ENCODE measurements around the gene SYNM.
"Not testable (repeated sequence)": the region's sequence is repeated elsewhere in the genome, so short reads cannot be mapped to it uniquely, and the experiment has no call there.

Gene SYNM

DNA sequence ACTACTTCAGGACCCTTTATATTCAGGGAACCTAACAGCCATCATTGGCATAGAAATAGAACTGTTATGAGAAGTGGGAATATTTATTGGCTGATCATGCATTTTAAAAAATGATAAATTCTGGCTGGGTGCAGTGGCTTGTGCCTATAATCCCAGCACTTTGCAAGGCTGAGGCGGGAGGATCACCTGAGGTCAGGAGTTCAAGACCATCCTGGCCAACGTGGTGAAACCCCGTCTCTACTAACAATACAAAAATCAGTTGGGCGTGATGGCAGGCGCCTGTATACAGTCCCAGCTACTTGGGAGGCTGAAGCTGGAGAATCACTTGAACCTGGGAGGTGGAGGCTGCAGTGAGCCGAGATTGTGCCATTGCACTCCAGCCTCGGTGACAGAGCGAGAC lies 6.8 kb downstream of the SYNM start:
- peaks cover 77% of the 10 kb centered on the region for H3K4me1 ChIP-seq (ENCODE audit: insufficient read depth, low read length)
- peaks cover 63% of the 10 kb centered on the region for H3K36me3 ChIP-seq (ENCODE audit: insufficient read depth, low read length)
- H3K27ac ChIP-seq (ENCODE audit: low read depth, low read length): peak overlapping the region; percentile 88
- H3K9me3 ChIP-seq (ENCODE audit: low read length); H3K27me3 ChIP-seq (ENCODE audit: control insufficient read depth in 1 of 2, insufficient read depth in 2 of 2, low read length in 2 of 2): not testable (repeated sequence)
- H3K4me3 ChIP-seq (ENCODE audit: low read depth in 1 of 2, low read length in 2 of 2): peak overlapping the region; percentile 4 to 7
- peak overlapping the region; percentile 69 for H3K9ac ChIP-seq (ENCODE audit: low read length)

DNA sequence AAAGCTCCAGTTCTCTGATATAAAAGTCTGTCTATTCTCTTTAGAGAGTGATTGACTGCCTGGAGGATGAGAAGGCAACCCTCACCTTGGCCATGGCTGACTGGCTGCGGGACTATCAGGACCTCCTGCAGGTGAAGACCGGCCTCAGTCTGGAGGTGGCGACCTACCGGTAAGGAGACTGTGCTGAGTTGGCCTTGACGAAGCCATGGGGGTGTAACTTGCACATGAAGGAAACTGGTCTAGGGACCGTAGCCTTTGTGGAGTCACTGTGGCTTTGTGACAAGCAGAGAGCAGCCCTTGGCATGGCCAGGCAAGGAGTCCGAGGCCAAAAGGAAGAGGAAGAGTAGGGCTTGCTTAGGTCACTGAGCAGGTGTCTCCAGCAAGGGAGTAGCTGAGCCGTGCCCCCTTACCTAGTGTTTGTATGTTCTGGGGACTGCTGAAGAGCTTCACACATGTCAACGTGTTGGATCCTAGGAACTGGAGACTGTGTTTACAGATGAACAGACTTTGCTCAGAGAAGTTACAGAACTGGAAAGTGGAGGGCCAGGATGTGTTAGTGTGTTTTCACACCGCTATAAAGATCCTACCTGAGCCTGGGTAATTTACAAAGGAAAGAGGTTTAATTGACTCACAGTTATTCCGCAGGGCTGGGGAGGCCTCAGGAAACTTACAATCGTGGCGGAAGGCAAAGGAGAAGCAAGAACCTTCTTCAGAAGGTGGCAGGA lies 8.8 kb downstream of the SYNM start:
- peak overlapping the region; percentile 88 for H3K27ac ChIP-seq (ENCODE audit: low read depth, low read length)
- peaks cover 73% of the 10 kb centered on the region for H3K36me3 ChIP-seq (ENCODE audit: insufficient read depth, low read length)
- no peaks in the 10 kb centered on the region for H3K27me3 ChIP-seq (ENCODE audit: control insufficient read depth in 1 of 2, insufficient read depth in 2 of 2, low read length in 2 of 2)
- H3K4me3 ChIP-seq (ENCODE audit: low read depth in 1 of 2, low read length in 2 of 2): peak overlapping the region; percentile 5 to 33
- H3K9ac ChIP-seq (ENCODE audit: low read length): peak overlapping the region; percentile 60
- peaks cover 90% of the 10 kb centered on the region for H3K4me1 ChIP-seq (ENCODE audit: insufficient read depth, low read length)
- H3K9me3 ChIP-seq (ENCODE audit: low read length): no peaks in the 10 kb centered on the region

DNA sequence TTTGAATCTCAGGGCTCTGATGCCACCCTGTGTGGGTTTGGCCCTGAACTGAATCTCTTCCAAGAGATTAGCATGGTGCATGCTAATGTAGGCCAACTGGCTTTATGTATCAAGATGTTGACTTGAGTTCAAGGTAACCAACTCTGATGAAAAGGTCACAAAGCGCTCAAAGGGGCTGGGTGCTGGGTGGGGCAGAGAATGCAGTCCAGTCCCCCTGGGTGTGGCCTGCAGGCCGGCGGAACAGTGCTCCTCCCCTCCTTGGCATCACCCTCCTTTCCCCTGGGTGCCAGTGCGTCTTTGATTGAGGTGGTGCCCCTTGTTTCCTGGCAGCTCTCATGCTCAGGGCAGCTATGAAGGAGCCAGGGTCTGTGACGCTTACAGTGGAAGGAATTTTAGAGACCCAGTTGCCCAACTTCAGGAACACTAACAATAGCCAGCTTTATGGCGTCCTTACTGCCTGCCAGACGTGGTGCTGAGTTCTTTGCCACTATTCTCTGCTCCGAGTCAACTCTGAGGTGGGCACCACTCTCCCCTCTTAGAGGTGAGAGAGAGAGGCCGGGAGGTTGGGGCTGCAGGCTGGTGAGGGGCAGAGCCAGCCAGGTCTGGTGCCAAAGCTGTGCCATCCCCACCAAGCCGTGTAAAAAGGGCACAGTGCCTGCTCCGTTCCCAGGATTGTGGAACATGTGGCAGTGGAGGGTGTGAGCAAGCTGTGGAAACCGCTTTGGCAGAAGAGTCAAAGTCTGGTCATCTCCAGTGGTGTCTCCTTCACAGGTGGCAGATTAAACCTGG lies 9.8 kb downstream of the SYNM start:
- Histone ChIP-seq H3K4me3 (ENCODE audit: low read depth in 1 of 2, low read length in 2 of 2) (peak overlapping the region in 1 of 2 donors; percentile 33), H3K9ac (ENCODE audit: low read length) (peak overlapping the region; percentile 60), H3K9me3 (ENCODE audit: low read length) (no peaks in the 10 kb centered on the region), H3K36me3 (ENCODE audit: insufficient read depth, low read length) (peaks cover 74% of the 10 kb centered on the region), H3K27ac (ENCODE audit: low read depth, low read length) (peak overlapping the region; percentile 88), H3K4me1 (ENCODE audit: insufficient read depth, low read length) (peaks cover 91% of the 10 kb centered on the region), H3K27me3 (ENCODE audit: control insufficient read depth in 1 of 2, insufficient read depth in 2 of 2, low read length in 2 of 2) (no peaks in the 10 kb centered on the region)

GRCh38 chr15:99115300-99116215 lies 10.7 kb downstream of the SYNM start:
- Histone ChIP-seq H3K36me3 (ENCODE audit: insufficient read depth, low read length) (peaks cover 74% of the 10 kb centered on the region), H3K4me1 (ENCODE audit: insufficient read depth, low read length) (peaks cover 92% of the 10 kb centered on the region), H3K9ac (ENCODE audit: low read length) (peak overlapping the region; percentile 31), H3K9me3 (ENCODE audit: low read length) (no peaks in the 10 kb centered on the region), H3K27me3 (ENCODE audit: control insufficient read depth in 1 of 2, insufficient read depth in 2 of 2, low read length in 2 of 2) (no peaks in the 10 kb centered on the region), H3K27ac (ENCODE audit: low read depth, low read length) (peak overlapping the region; percentile 61), H3K4me3 (ENCODE audit: low read depth in 1 of 2, low read length in 2 of 2) (no peak overlapping the region)

- peak overlapping the region; percentile 50 for H3K27ac ChIP-seq (ENCODE audit: low read depth, low read length)
- no peak overlapping the region for H3K4me3 ChIP-seq (ENCODE audit: low read depth in 1 of 2, low read length in 2 of 2)
- peak overlapping the region; percentile 60 for H3K9ac ChIP-seq (ENCODE audit: low read length)
- H3K9me3 ChIP-seq (ENCODE audit: low read length): no peaks in the 10 kb centered on the region
- no peaks in the 10 kb centered on the region for H3K27me3 ChIP-seq (ENCODE audit: control insufficient read depth in 1 of 2, insufficient read depth in 2 of 2, low read length in 2 of 2)
- H3K4me1 ChIP-seq (ENCODE audit: insufficient read depth, low read length): peaks cover 92% of the 10 kb centered on the region
- H3K36me3 ChIP-seq (ENCODE audit: insufficient read depth, low read length): peaks cover 77% of the 10 kb centered on the region
Observed at GRCh38 chr15:99117111-99117510, 12.2 kb downstream of the SYNM start.

DNA sequence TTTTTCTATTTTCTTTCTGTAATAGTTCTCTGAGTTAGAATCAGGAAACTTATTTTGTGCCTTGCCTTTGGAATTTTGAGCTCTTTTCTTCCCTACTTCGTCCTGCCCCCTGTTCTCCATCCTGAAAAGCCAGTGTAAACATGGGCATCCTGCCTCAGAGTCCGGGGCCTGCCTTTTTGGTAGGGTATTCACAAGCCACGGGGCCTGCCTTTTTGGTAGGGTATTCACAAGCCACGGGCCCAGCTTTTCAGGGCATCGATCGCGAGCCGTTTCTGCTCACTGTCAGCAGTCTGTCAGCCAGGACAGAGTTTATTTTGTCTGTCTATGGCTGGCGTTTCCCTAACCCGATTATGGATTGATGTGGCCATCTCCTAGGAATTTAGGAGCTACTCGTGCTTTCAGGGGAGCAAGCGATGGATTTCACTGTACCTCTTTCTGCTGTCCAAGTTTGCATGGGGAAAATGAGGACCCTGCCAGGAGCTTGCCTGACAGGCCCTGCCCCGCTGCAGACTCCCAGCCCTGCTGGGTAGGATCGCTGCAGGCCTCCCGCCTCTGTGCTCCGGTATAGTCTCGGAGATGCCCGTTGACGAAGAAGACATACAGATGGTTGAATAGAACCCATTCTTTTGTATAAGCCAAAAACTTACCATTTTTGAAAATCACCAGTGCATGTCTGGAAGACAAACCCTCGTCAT lies 12.8 kb downstream of the SYNM start:
- no peaks in the 10 kb centered on the region for H3K27me3 ChIP-seq (ENCODE audit: control insufficient read depth in 1 of 2, insufficient read depth in 2 of 2, low read length in 2 of 2)
- H3K4me1 ChIP-seq (ENCODE audit: insufficient read depth, low read length): peaks cover 91% of the 10 kb centered on the region
- peak overlapping the region; percentile 50 for H3K27ac ChIP-seq (ENCODE audit: low read depth, low read length)
- peaks cover 80% of the 10 kb centered on the region for H3K36me3 ChIP-seq (ENCODE audit: insufficient read depth, low read length)
- H3K4me3 ChIP-seq (ENCODE audit: low read depth in 1 of 2, low read length in 2 of 2): no peak overlapping the region
- H3K9me3 ChIP-seq (ENCODE audit: low read length): no peaks in the 10 kb centered on the region
- H3K9ac ChIP-seq (ENCODE audit: low read length): peak overlapping the region; percentile 60

DNA sequence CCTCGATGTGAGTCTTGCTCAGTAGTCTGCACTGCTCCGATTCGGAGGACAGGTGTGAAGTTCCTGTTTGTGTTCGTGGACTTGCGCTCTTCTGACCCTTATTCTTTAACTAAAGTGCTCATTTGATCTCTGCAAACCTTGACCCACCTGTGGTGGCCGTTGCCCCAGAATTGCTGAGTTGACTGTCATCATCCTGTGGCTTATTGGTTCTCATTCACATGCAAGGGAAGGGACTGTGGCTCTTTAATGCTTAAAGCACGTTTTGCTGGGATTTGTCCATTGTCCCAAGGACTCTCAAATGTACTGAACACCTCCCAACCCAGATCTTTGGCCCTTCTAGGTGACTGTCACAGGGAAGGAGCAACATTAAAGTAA lies 13.4 kb downstream of the SYNM start:
- Histone ChIP-seq H3K4me3 (ENCODE audit: low read depth in 1 of 2, low read length in 2 of 2) (no peak overlapping the region), H3K4me1 (ENCODE audit: insufficient read depth, low read length) (peaks cover 91% of the 10 kb centered on the region), H3K9ac (ENCODE audit: low read length) (peak overlapping the region; percentile 1), H3K9me3 (ENCODE audit: low read length) (no peaks in the 10 kb centered on the region), H3K27me3 (ENCODE audit: control insufficient read depth in 1 of 2, insufficient read depth in 2 of 2, low read length in 2 of 2) (no peaks in the 10 kb centered on the region), H3K27ac (ENCODE audit: low read depth, low read length) (no peak overlapping the region), H3K36me3 (ENCODE audit: insufficient read depth, low read length) (peaks cover 81% of the 10 kb centered on the region)

GRCh38 chr15:99118801-99119546 lies 14.1 kb downstream of the SYNM start:
- H3K9me3 ChIP-seq (ENCODE audit: low read length): no peaks in the 10 kb centered on the region
- H3K27ac ChIP-seq (ENCODE audit: low read depth, low read length): peak overlapping the region; percentile 71
- no peak overlapping the region for H3K9ac ChIP-seq (ENCODE audit: low read length)
- H3K27me3 ChIP-seq (ENCODE audit: control insufficient read depth in 1 of 2, insufficient read depth in 2 of 2, low read length in 2 of 2): no peaks in the 10 kb centered on the region
- no peak overlapping the region for H3K4me3 ChIP-seq (ENCODE audit: low read depth in 1 of 2, low read length in 2 of 2)
- peaks cover 90% of the 10 kb centered on the region for H3K4me1 ChIP-seq (ENCODE audit: insufficient read depth, low read length)
- peaks cover 76% of the 10 kb centered on the region for H3K36me3 ChIP-seq (ENCODE audit: insufficient read depth, low read length)

DNA sequence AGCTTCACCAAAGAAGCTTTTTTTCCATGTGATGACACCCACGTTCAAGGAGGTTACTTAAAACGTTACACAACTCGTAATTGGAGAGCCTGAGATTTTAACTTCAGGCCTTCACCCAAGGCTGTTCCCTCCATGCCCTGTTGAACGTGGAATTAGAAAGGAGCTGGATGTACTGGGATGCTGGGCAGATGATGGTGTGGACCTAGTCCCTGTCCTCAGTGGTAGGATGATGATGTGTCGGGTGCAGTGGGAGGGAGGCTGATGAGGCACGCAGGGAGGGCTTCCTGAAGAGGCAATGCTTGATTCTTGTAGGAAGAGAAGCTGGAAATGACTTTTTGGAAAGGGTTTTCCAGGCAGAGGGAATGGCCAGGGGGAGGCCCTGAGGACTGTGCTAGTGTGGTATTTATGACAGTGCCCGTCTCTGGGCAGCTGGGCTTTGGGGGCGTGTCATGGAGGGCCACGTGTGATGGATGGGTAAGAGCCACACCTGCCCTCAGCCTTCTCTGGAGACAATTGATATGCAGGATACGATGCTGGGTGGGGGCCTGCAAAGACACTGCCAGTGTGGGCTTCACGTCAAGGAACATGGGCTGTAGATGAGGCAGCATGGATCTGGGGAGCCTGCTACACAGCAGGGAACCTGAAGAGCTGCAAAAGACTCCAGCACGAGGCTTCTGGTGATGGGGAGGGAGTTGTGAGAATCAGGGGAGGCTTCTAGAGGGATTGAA lies 15.3 kb downstream of the SYNM start:
- Histone ChIP-seq H3K4me3 (ENCODE audit: low read depth in 1 of 2, low read length in 2 of 2) (peak overlapping the region in 1 of 2 donors; percentile 21), H3K27me3 (ENCODE audit: control insufficient read depth in 1 of 2, insufficient read depth in 2 of 2, low read length in 2 of 2) (no peaks in the 10 kb centered on the region), H3K4me1 (ENCODE audit: insufficient read depth, low read length) (peaks cover 91% of the 10 kb centered on the region), H3K9ac (ENCODE audit: low read length) (peak overlapping the region; percentile 22), H3K9me3 (ENCODE audit: low read length) (no peaks in the 10 kb centered on the region), H3K27ac (ENCODE audit: low read depth, low read length) (peak overlapping the region; percentile 71), H3K36me3 (ENCODE audit: insufficient read depth, low read length) (peaks cover 73% of the 10 kb centered on the region)

- no peak overlapping the region for H3K9ac ChIP-seq (ENCODE audit: low read length)
- no peaks in the 10 kb centered on the region for H3K9me3 ChIP-seq (ENCODE audit: low read length)
- H3K4me3 ChIP-seq (ENCODE audit: low read depth in 1 of 2, low read length in 2 of 2): peak overlapping the region in 1 of 2 donors; percentile 21
- H3K36me3 ChIP-seq (ENCODE audit: insufficient read depth, low read length): peaks cover 74% of the 10 kb centered on the region
- H3K4me1 ChIP-seq (ENCODE audit: insufficient read depth, low read length): peaks cover 97% of the 10 kb centered on the region
- peak overlapping the region; percentile 71 for H3K27ac ChIP-seq (ENCODE audit: low read depth, low read length)
- H3K27me3 ChIP-seq (ENCODE audit: control insufficient read depth in 1 of 2, insufficient read depth in 2 of 2, low read length in 2 of 2): no peaks in the 10 kb centered on the region
Observed at GRCh38 chr15:99121207-99121606, 16.3 kb downstream of the SYNM start.

Measured in muscle layer of colon (tissue), 2 donors.